HG03521 (cell line): ENCODE data around the gene S1PR3.
"Not testable (repeated sequence)": the region's sequence is repeated elsewhere in the genome, so short reads cannot be mapped to it uniquely, and the experiment has no call there.

Source experiments
- ATAC-seq: cut with Tn5 transposase; IDR thresholded peaks from one replicate; pipeline ENCODE4 v1.9.1; 2021; ENCODE audit warnings: mild to moderate bottlenecking, moderate library complexity; ENCODE audit not compliant: unreplicated experiment

Gene S1PR3

GRCh38 chr9:88991066-88992034, at the start of gene S1PR3:
S1PR3 (plus strand) TSS chr9:88991468; CDS start chr9:89001201, 9,733 bp downstream.
- no peak for ATAC-seq

GRCh38 chr9:88941586-88941985, 49.7 kb upstream of the S1PR3 start:
- not testable (repeated sequence) for ATAC-seq

GRCh38 chr9:88942411-88942810, 48.9 kb upstream of the S1PR3 start:
- no peak for ATAC-seq

GRCh38 chr9:88945636-88946333, 45.5 kb upstream of the S1PR3 start:
- ATAC-seq: no peak

GRCh38 chr9:88947581-88948573, 43.4 kb upstream of the S1PR3 start:
- no peak for ATAC-seq

GRCh38 chr9:88949425-88949824, 41.8 kb upstream of the S1PR3 start:
- no peak for ATAC-seq

- ATAC-seq: no peak
Measured at GRCh38 chr9:88949961-88950340, 41.3 kb upstream of the S1PR3 start.

- no peak for ATAC-seq
Measured at GRCh38 chr9:88950341-88951154, 40.7 kb upstream of the S1PR3 start.

- no peak for ATAC-seq
Measured at GRCh38 chr9:88951155-88951542, 40.1 kb upstream of the S1PR3 start.

GRCh38 chr9:88952086-88952615, 39.1 kb upstream of the S1PR3 start:
- ATAC-seq: no peak

GRCh38 chr9:88952976-88953375, 38.3 kb upstream of the S1PR3 start:
- no peak for ATAC-seq

GRCh38 chr9:88953381-88954029, 37.8 kb upstream of the S1PR3 start:
- no peak for ATAC-seq

- no peak for ATAC-seq
Measured at GRCh38 chr9:88954066-88954465, 37.2 kb upstream of the S1PR3 start.

GRCh38 chr9:88957526-88957925, 33.7 kb upstream of the S1PR3 start:
- ATAC-seq: no peak

- ATAC-seq: no peak
Measured at GRCh38 chr9:88959727-88960469, 31.4 kb upstream of the S1PR3 start.

- no peak for ATAC-seq
Measured at GRCh38 chr9:88960632-88961031, 30.6 kb upstream of the S1PR3 start.

GRCh38 chr9:88965473-88965872, 25.8 kb upstream of the S1PR3 start:
- ATAC-seq: no peak

GRCh38 chr9:88966894-88967676, 24.2 kb upstream of the S1PR3 start:
- no peak for ATAC-seq
